Mesenteric fat pad (tissue), 1 donor: Measurements from ENCODE around the gene SLC22A7. TPM values are rescaled to one million over a fixed set of nuclear protein-coding genes. Genes with fewer than 3 reads are reported as not detected.

Experiments used
- DNase-seq: peaks from one replicate; pipeline ENCODE4 v3.0.0-alpha.2; 2020; ENCODE audit warnings: low spot score
- total RNA-seq: library from RNA; stranded (reverse); fragmentation: NEBNext Ultra II Directional; extraction: Animal tissue kit (Norgen Biotek cat#: 25700); gene quantifications from one replicate; pipeline ENCODE4 v1.2.1, GENCODE V29; 2021
- donor health status: DM: yes; HTN: yes; CAD: no.

The SLC22A7 gene
- total RNA-seq, 1 donor from 2014 or later = not detected

GRCh38 chr6:43282636-43283513, 15.2 kb upstream of the SLC22A7 start:
- no peak for DNase-seq

DNA sequence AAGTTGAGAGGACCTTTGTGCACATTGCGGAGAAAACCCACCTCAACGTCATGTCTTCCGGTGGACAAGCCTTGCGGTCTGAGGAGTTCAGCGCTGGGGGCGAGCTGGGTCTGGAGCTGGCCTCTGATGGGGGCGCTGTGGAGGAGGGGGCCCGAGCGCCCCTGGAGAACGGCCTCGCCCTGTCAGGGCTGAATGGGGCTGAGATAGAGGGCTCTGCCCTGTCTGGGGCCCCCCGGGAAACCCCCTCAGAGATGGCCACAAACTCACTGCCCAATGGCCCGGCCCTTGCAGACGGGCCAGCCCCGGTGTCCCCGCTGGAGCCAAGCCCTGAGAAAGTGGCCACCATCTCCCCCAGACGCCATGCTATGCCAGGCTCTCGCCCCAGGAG, 14.6 kb upstream of the SLC22A7 start:
- DNase-seq = no peak

- no peak for DNase-seq
Measured at GRCh38 chr6:43283905-43284304, 14.2 kb upstream of the SLC22A7 start.

GRCh38 chr6:43284991-43285781, 12.9 kb upstream of the SLC22A7 start:
- DNase-seq = no peak

- DNase-seq = no peak
Measured at GRCh38 chr6:43285832-43286231, 12.2 kb upstream of the SLC22A7 start.

GRCh38 chr6:43286456-43286979, 11.5 kb upstream of the SLC22A7 start:
- no peak for DNase-seq

DNA sequence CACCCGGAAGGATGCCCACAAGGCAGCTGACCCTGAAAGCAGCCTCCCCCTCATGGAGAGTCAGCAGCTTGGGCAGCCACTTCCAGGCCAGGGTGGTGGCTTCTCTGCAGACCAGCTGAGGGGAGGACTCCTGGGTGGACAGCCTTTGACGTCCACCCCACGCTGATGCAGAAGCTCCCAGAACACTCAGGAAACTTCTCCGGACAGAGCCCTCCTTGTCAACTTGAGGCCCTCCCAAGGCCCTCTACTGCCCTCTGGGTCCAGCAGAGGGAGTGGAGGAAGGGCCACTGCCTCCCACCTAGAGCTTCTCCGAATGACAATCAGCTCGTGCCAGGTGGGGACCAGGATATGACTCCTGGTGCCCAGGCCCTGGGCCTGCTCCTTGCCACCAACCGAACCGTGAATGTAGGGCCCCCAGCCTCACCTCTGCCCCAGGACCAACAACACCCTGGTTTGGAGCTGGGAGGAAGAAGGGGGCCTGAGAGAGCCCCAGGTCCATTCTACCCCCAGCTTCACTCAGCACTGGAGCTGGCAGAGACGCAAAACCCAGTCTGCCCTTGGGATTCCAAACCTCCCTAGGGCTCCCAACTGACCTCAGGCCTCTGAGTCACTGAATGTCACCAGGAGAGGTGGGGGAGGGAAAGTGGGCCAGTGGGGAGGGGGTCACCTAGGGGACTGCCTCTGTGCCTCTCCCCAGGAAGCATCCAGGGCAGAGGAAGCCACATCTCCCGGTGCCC, 10.9 kb upstream of the SLC22A7 start:
- no peak for DNase-seq

- DNase-seq = no peak
Measured at GRCh38 chr6:43287717-43288679, 10.1 kb upstream of the SLC22A7 start.

- no peak for DNase-seq
Measured at GRCh38 chr6:43290339-43290904, 7.6 kb upstream of the SLC22A7 start.

DNA sequence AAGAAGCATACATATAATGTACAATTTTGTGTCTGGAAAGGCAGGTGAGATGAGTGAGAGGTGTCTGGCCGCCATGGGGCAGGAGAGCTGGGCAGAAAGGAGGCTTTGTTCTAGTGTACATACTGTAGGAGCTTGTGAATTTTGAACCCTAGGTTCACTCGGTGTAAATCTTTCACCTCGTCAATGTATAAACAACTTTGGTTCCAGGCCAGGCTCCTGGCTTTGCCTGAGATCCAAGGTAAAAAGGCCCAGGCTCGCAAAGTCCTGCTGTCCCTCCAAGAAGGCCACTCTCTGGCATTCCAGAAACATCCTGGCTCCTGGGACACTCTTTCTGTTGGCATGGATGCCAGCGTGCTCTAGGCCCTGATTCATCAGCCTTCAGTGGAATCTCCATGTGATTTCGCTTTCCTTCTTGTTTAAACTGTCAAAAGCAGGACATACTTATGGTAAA, 7.1 kb upstream of the SLC22A7 start:
- DNase-seq = no peak

DNA sequence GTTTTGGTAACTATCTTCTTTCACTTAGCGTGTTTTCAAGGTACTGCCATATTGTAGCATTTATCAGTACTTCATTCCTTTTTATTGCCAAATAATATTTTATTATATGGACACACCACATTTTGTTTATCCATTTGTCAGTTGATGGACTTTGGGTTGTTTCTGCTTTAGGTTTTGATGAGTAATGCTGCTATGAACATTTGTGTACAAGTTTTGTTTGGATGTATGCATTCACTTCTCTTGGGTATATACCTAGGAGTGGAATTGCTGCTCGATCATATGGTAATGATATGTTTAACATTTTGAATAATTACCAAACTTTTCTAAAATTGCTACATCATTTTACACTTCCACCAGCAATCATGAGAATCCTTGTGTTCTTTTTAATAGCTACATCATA, 6.4 kb upstream of the SLC22A7 start:
- DNase-seq = no peak

GRCh38 chr6:43292341-43292740, 5.7 kb upstream of the SLC22A7 start:
- no peak for DNase-seq

DNA sequence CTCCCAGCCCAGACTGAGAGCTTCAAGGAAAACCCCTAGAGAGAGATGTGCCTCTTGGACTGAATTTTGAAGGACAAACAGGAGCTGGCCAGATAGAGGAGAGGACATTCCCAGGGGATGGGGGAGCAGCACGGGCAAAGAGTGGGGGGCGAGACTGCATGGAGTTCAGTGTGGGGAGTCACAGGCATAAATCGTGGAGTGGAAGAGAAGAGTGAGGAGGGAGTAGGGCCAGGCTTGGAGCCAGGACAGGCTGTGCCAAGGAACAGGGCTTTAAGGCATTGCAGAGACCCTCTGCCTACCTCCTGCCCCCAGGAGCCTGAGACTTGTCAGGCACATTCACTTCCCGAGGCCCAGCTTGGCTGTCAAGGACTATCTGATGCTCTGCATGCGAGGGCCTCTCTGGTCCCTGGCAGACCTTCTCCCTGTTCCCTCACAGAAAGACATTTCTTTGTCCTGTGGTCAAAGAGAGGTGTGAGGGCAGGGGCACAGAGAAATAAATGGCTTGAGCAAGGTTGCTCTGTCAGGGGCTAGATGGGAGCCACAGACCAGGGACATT, 5.2 kb upstream of the SLC22A7 start:
- no peak for DNase-seq

DNA sequence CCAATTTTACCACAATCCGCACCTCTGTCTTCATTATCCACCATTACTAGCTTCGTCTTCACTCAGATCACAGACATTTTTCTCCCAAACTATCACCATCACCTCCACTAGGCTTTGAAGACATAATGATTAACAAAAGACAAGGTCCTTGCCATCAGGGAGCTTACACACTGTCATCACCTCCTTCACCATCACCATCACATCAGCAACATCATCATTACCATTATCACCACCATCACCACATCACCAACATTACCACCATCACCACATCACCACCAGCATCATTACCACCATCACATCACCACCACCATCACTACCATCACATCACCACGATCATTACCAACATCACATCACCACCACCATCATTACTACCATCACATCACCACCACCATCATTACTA, 4.4 kb upstream of the SLC22A7 start:
- DNase-seq = no peak

DNA sequence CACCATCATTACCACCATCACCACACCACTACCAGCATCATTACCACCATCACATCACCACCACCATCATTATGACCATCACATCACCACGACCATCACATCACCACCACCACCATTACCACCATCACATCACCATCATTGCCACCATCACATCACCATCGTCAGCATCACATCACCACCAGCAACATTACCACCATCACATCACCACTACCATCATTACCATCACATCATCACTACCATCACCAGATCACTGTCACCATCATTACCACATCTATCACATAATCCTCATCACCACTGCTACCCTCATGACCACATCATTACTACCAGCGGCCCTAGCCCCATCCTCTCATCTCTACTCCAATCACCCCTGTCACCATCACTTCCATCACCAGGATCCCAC, 3.5 kb upstream of the SLC22A7 start:
- DNase-seq = peak; percentile 2

DNA sequence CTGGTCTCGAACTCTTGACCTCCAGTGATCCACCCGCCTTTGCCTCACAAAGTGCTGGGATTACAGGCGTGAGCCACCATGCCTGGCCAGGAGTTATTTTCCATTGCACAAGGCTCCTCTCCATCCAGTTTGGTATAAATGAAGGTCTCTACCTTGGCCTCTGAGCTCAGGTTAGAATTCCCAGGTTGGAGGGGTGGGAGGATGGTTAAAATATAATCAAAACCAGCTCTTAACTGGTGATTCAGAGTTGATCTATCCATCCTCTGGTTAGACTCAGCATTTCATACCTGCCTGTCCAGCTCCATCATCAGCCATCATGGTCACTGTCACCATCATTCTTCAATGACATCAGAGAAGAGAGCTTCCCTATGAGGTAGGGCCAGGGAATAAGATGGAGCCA, 2.6 kb upstream of the SLC22A7 start:
- peak; percentile 6 for DNase-seq

DNA sequence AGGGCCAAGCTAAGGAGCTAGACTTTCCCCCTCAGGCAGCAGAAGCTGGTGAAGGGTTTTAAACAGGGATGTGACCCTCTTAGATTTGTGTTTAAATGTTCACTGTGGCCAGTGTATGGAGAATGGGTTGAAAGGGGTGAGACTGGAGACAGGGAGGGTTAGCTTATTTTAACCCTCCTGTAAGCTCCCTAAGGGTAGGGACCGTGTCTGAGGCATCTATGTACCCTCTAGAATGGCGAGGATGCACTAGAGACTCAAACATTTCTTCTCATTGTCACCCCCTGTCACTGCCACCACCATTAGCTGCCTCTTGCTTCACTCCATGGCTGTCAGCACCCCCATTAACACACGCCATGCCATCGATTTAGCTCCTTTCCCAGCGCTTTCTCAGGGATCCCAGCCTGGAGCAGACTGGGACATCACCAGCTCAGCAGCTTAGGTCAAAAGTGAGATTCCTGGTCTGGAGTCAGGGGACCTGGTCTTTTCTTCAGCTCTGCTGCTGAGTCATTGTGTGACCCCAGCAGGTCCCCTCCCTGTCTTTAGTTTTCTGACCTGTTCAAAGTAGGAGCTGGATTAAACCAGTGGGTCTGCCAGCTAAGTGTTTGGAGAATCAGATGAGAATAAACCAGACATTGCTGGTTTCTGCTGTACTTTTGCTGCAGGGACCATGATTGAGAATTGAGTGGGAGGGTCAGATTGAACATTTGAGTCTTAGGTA, 1.1 kb upstream of the SLC22A7 start:
- peak; percentile 33 for DNase-seq

DNA sequence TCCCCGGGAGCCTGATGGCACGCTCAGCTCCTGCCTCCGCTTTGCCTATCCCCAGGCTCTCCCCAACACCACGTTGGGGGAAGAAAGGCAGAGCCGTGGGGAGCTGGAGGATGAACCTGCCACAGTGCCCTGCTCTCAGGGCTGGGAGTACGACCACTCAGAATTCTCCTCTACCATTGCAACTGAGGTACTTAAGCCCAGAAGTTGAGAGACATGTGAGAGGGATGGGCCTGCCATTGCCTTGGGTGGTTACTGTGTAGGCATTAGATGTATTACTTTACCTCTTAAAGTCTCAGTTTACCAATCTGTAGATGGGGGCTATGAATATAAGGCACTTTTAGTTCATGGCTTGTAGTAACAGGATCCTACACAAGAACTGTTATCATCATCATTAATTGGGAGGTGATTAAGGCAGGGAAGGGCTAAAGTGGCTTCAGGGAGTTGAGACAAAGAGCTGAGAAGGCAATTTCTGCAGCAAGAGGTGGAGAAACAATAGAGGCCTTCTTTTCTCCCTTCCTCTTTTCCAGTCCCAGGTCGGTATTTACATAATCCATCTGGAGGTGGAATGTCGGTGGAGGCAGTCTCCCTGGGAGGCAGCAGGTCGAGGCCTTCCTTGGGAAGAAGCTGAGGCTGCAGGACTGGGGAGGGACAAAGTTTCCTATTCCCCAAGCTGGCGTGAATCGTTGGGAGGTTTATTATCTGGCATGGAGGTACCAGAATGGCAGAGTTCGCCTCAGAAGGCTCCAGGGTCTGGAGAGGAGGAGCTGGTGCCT, 691 bp downstream of the SLC22A7 start:
- DNase-seq = no peak
